ENCODE data around the gene PCSK2.

The PCSK2 gene

GRCh38 chr20:17227219-17227575 lies 357 bp downstream of the PCSK2 start:
- no peak overlapping the region; the same call in 1 of the 2 replicates for H3K4me3 ChIP-seq (ENCODE audit: low read depth, low read length)
- no peak for TF ChIP-seq CTCF (IDR thresholded peaks at IDR 0.05; ENCODE audit: low read depth, low read length)

GRCh38 chr20:17227669-17228623 lies 1.1 kb downstream of the PCSK2 start:
- no peak for TF ChIP-seq CTCF (IDR thresholded peaks at IDR 0.05; ENCODE audit: low read depth, low read length)
- no peak overlapping the region for H3K4me3 ChIP-seq (ENCODE audit: low read depth, low read length)

GRCh38 chr20:17228624-17229061 lies 1.8 kb downstream of the PCSK2 start:
- no peak for TF ChIP-seq CTCF (IDR thresholded peaks at IDR 0.05; ENCODE audit: low read depth, low read length)
- H3K4me3 ChIP-seq (ENCODE audit: low read depth, low read length) = no peak overlapping the region

- no peak overlapping the region for H3K4me3 ChIP-seq (ENCODE audit: low read depth, low read length)
- TF ChIP-seq CTCF (IDR thresholded peaks at IDR 0.05; ENCODE audit: low read depth, low read length) = no peak
Observed at GRCh38 chr20:17229256-17229655, 2.4 kb downstream of the PCSK2 start.

GRCh38 chr20:17233626-17234025 lies 6.8 kb downstream of the PCSK2 start:
- H3K4me3 ChIP-seq (ENCODE audit: low read depth, low read length) = no peak overlapping the region

GRCh38 chr20:17236766-17237165 lies 9.9 kb downstream of the PCSK2 start:
- no peak overlapping the region for H3K4me3 ChIP-seq (ENCODE audit: low read depth, low read length)
- no peak for TF ChIP-seq CTCF (IDR thresholded peaks at IDR 0.05; ENCODE audit: low read depth, low read length)

More at GRCh38 chr20:17233626-17234025, 6.8 kb downstream of the PCSK2 start:
- TF ChIP-seq CTCF (IDR thresholded peaks at IDR 0.05; ENCODE audit: low read depth, low read length) = no peak

GRCh38 chr20:17248224-17248623 lies 21.4 kb downstream of the PCSK2 start:
- no peak overlapping the region for H3K4me3 ChIP-seq (ENCODE audit: low read depth, low read length)
- no peak for TF ChIP-seq CTCF (IDR thresholded peaks at IDR 0.05; ENCODE audit: low read depth, low read length)
